ENCODE measurements around the gene TRIM62. TPM values are rescaled to one million over a fixed set of nuclear protein-coding genes. Genes with fewer than 3 reads are reported as not detected.

Gene TRIM62
- total and polyA plus RNA-seq, 2 experiments from 2014 or later = 2.9 to 18.9 TPM

- no peak for TF ChIP-seq NANOG (IDR thresholded peaks at IDR 0.05; ENCODE audit: borderline replicate concordance)
- no peak for TF ChIP-seq ETS1 (IDR thresholded peaks at IDR 0.05)
- TF ChIP-seq JUNB (IDR thresholded peaks at IDR 0.05; ENCODE audit: unreplicated experiment) = no peak
- no peak for TF ChIP-seq POLR2AphosphoS5 (IDR thresholded peaks at IDR 0.05; ENCODE audit: low read depth)
- no peak for TF ChIP-seq CREB1 (CRISPR knock-in tag; IDR thresholded peaks at IDR 0.05; ENCODE audit: low read depth)
- no peak for TF ChIP-seq CTCF (conservative IDR thresholded peaks at IDR 0.05; ENCODE audit: low read depth in 2 of 2)
These were observed 22.3 kb downstream of the TRIM62 start (continued) for GRCh38 chr1:33159577-33159976.

DNA sequence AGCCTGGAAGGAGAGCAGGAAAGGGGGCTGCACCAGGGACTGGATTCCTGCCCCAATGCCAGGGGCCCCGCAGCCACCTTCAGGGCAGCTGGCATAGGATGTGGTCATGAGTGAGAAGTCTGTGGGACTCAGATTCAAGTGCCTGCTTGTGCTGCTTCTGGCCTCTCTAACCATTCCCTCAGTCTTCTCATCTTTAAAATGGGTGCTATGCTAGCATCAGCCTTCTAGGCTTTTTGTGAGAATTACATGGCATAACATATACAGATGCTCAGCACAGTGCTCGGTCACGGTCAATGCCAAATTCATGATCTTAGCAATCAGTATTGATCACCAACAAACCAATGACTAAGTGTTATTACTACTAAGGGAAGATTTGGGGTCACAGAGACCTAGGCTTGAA, 23.5 kb downstream of the TRIM62 start:
- DNase-seq (ENCODE audit: low spot score) (no peak), ATAC-seq (no peak)
- H3K9me3 Mint-ChIP-seq = no peaks in the 10 kb centered on the region
- Histone ChIP-seq H3K4me1 (ENCODE audit: insufficient read depth) (peaks cover 23% of the 10 kb centered on the region), H3F3A (replicated peaks; ENCODE audit: low read depth) (peaks cover 7% of the 10 kb centered on the region), H4K20me1 (replicated peaks; ENCODE audit: insufficient read depth) (no peaks in the 10 kb centered on the region), H3K27me3 (ENCODE audit: insufficient read depth) (no peaks in the 10 kb centered on the region), H3K9me2 (ENCODE audit: insufficient read depth) (no peaks in the 10 kb centered on the region), H2AFZ (no peak overlapping the region), H3K4me2 (no peak overlapping the region), H3K36me3 (ENCODE audit: insufficient read depth) (no peaks in the 10 kb centered on the region), H3K79me2 (replicated peaks; ENCODE audit: insufficient read depth) (no peaks in the 10 kb centered on the region), H3K27ac (ENCODE audit: low read depth) (no peak overlapping the region), H3K4me3 (no peak overlapping the region)
- peaks cover 36% of the 10 kb centered on the region for H3K4me1 Mint-ChIP-seq
- peaks cover 16% of the 10 kb centered on the region for H3K36me3 Mint-ChIP-seq (ENCODE audit: low read depth)
- peaks cover 17% of the 10 kb centered on the region for H3K27me3 Mint-ChIP-seq (ENCODE audit: insufficient read depth, low read depth, poor library complexity)
- no peak overlapping the region for H3K4me3 Mint-ChIP-seq
- H3K27ac Mint-ChIP-seq = no peak overlapping the region
- TF ChIP-seq ZNF331 (CRISPR knock-in tag; IDR thresholded peaks at IDR 0.05; ENCODE audit: low read depth) = no peak
- no peak for TF ChIP-seq CREB1 (CRISPR knock-in tag; IDR thresholded peaks at IDR 0.05; ENCODE audit: low read depth)
- TF ChIP-seq STAT1 (IDR thresholded peaks at IDR 0.05; ENCODE audit: unreplicated experiment) = no peak
- TF ChIP-seq EZH2phosphoT487 (IDR thresholded peaks at IDR 0.05; ENCODE audit: unreplicated experiment) = no peak
- no peak for TF ChIP-seq REST (IDR thresholded peaks at IDR 0.05; ENCODE audit: unreplicated experiment)
- no peak for TF ChIP-seq ETS1 (IDR thresholded peaks at IDR 0.05)
- no peak for TF ChIP-seq EZH2 (IDR thresholded peaks at IDR 0.05; ENCODE audit: low read depth, unreplicated experiment)
- TF ChIP-seq JUNB (IDR thresholded peaks at IDR 0.05; ENCODE audit: unreplicated experiment) = no peak
- TF ChIP-seq POLR2AphosphoS5 (IDR thresholded peaks at IDR 0.05; ENCODE audit: low read depth) = no peak
- no peak for TF ChIP-seq CTCF (conservative IDR thresholded peaks at IDR 0.05; ENCODE audit: low read depth in 2 of 2)

Data from GM23338 (cell line).